GM12878 (cell line): Measurements from ENCODE around the gene SMIM17. TPM values are rescaled to one million over a fixed set of nuclear protein-coding genes. Genes with fewer than 3 reads are reported as not detected.

Source experiments
- ATAC-seq: fragments of 200-7000 bp; cut with Tn5 transposase; 3 replicates; pipeline ENCODE4 v1.9.1; 2020; ENCODE audit warnings: mild to moderate bottlenecking, moderate library complexity
- BruUV-seq: library from RNA; stranded (reverse); fragments of 400-500 nt; replicated peaks from 2 replicates; lab custom pipeline; 2021; lab: Mats Ljungman, UMichigan
- CTCF ChIA-PET: fragments of 300-600 bp; sonication (Branson Sonifier 250); formaldehyde crosslinking; extraction: SDS; loops from one replicate; lab custom pipeline; 2021; ENCODE audit warnings: inconsistent platforms; lab: Yijun Ruan, JAX
- POLR2A ChIA-PET: fragments of 350-600 bp; formaldehyde crosslinking; extraction: SDS; loops from one replicate; lab custom pipeline; 2021; ENCODE audit warnings: inconsistent platforms; lab: Charles Lee
- RAD21 ChIA-PET: fragments of 300-600 bp; sonication (Branson Sonifier 250); formaldehyde crosslinking; loops from one replicate; lab custom pipeline; 2023; ENCODE audit warnings: antibody characterized with exemption; ENCODE audit not compliant: unreplicated experiment; lab: Charles Lee
- SMC1A ChIA-PET: fragments of 300-600 bp; sonication (Branson Sonifier 250); formaldehyde crosslinking; loops from one replicate; lab custom pipeline; 2023; ENCODE audit not compliant: unreplicated experiment, uncharacterized antibody; lab: Charles Lee
- DNase-seq: peaks from one replicate; pipeline ENCODE4 v3.0.0-alpha.2; 2011; ENCODE audit warnings: low read depth, low spot score
- FAIRE-seq: peaks from 3 replicates; lab custom pipeline; 2011; peaks lifted over from hg19 to GRCh38; lab: Jason Lieb, UNC
- H2AFZ ChIP-seq: 2 replicates; pipeline ENCODE4 v1.6.0; 2011; ENCODE audit warnings: low read depth, low read length, control low read depth; ENCODE audit not compliant: control insufficient read depth
- H3K27ac ChIP-seq: 2 replicates; pipeline ENCODE4 v1.5.1; 2011; ENCODE audit warnings: control low read depth; ENCODE audit not compliant: control insufficient read depth, insufficient read depth
- H3K27me3 ChIP-seq, 2 experiments: replicated peaks in 1 of 2; 2 replicates each; pipeline versions ENCODE4 v1.6.0 to v1.6.1; 2011; ENCODE audit warnings: low read length in 1 of 2; ENCODE audit not compliant: control insufficient read depth in 2 of 2, insufficient read depth in 2 of 2
- H3K36me3 ChIP-seq, 2 experiments: 2 replicates each; pipeline ENCODE4 v1.5.1; 2011; ENCODE audit warnings: low read length in 1 of 2; ENCODE audit not compliant: control insufficient read depth in 2 of 2, insufficient read depth in 2 of 2
- H3K4me1 ChIP-seq: 2 replicates; pipeline ENCODE4 v1.6.1; 2011; ENCODE audit warnings: mild to moderate bottlenecking, low read length, moderate library complexity, mixed read lengths; ENCODE audit not compliant: control insufficient read depth, insufficient read depth
- H3K4me2 ChIP-seq: 2 replicates; pipeline ENCODE4 v1.6.0; 2011; ENCODE audit warnings: control low read depth; ENCODE audit not compliant: control insufficient read depth, insufficient read depth
- H3K4me3 ChIP-seq: fragments of 200-600 bp; sonication (generic); 2 replicates; pipeline ENCODE4 v1.5.1; 2016
- H3K79me2 ChIP-seq: 2 replicates; pipeline ENCODE4 v1.6.0; 2011; ENCODE audit warnings: low read length; ENCODE audit not compliant: control insufficient read depth, insufficient read depth
- H3K9ac ChIP-seq: 2 replicates; pipeline ENCODE4 v1.8.0; 2011; ENCODE audit warnings: low read length, control low read depth, mixed read lengths; ENCODE audit not compliant: control insufficient read depth, insufficient read depth
- H3K9me3 ChIP-seq: replicated peaks from 3 replicates; pipeline ENCODE4 v1.5.1; 2011; ENCODE audit warnings: mild to moderate bottlenecking, low read length; ENCODE audit not compliant: control insufficient read depth, insufficient read depth
- H4K20me1 ChIP-seq: 2 replicates; pipeline ENCODE4 v1.6.0; 2011; ENCODE audit not compliant: control insufficient read depth, insufficient read depth
- ASH2L ChIP-seq: fragments of 300-600, 200-600 bp; sonication (generic); IDR thresholded peaks from 2 replicates; pipeline ENCODE4 v1.6.1; 2017; ENCODE audit warnings: low read depth, mild to moderate bottlenecking, borderline replicate concordance
- BCL11A ChIP-seq: IDR thresholded peaks from 2 replicates; pipeline ENCODE4 v1.6.1; 2011; ENCODE audit warnings: low read depth, low read length
- BCLAF1 ChIP-seq: fragments of 450-650 bp; IDR thresholded peaks from 2 replicates; pipeline ENCODE4 v1.6.1; 2017; ENCODE audit warnings: antibody characterized with exemption, mild to moderate bottlenecking, moderate library complexity
- CEBPZ ChIP-seq: fragments of 150-350 bp; IDR thresholded peaks from 2 replicates; pipeline ENCODE4 v1.6.1; 2016; ENCODE audit warnings: low read depth, low read length
- ETV6 ChIP-seq, 2 experiments: fragments of 450-650 bp in 1 of 2; IDR thresholded peaks in 1 of 2; conservative IDR thresholded peaks in 1 of 2; 2 replicates each; pipeline ENCODE4 v1.6.1; 2014; ENCODE audit warnings: antibody characterized with exemption in 1 of 2, borderline replicate concordance in 1 of 2, low read depth in 1 of 2, mild to moderate bottlenecking in 1 of 2, moderate library complexity in 1 of 2
- HCFC1 ChIP-seq: fragments of 150-350 bp; IDR thresholded peaks from 2 replicates; pipeline ENCODE4 v1.6.1; 2014; ENCODE audit warnings: low read length
- NFYA ChIP-seq: IDR thresholded peaks from 2 replicates; pipeline ENCODE4 v1.6.1; 2011; ENCODE audit warnings: low read depth, mild to moderate bottlenecking, low read length, improper control_type of control experiment, borderline replicate concordance
- POU2F2 ChIP-seq: IDR thresholded peaks from 3 replicates; pipeline ENCODE4 v1.6.1; 2011; ENCODE audit warnings: low read depth, mild to moderate bottlenecking, low read length, borderline replicate concordance
- SMAD1 ChIP-seq: fragments of 450-650 bp; IDR thresholded peaks from 2 replicates; pipeline ENCODE4 v1.6.1; 2018; ENCODE audit warnings: mild to moderate bottlenecking, low read depth; ENCODE audit not compliant: partially characterized antibody
- SMAD5 ChIP-seq: IDR thresholded peaks from 2 replicates; pipeline ENCODE4 v1.6.1; 2016; ENCODE audit warnings: antibody characterized with exemption, low read depth
- TBL1XR1 ChIP-seq: IDR thresholded peaks from 2 replicates; pipeline ENCODE4 v1.6.1; 2012; ENCODE audit warnings: low read depth, low read length, improper control_type of control experiment
- TCF12 ChIP-seq: IDR thresholded peaks from 2 replicates; pipeline ENCODE4 v1.6.1; 2011; ENCODE audit warnings: low read depth, mild to moderate bottlenecking, low read length
- TCF7 ChIP-seq: IDR thresholded peaks from 2 replicates; pipeline ENCODE4 v1.6.1; 2014; ENCODE audit warnings: antibody characterized with exemption, borderline replicate concordance
- WRNIP1 ChIP-seq: IDR thresholded peaks from 2 replicates; pipeline ENCODE4 v1.6.1; 2011; ENCODE audit warnings: low read depth, low read length, improper control_type of control experiment, borderline replicate concordance
- WGBS: methylation state at CpG from one replicate; pipeline ENCODE4 v1.1.6; 2016; ENCODE audit warnings: low lambda C conversion rate; ENCODE audit not compliant: insufficient replicate concordance, insufficient coverage; ENCODE audit errors: missing lambda C conversion rate; 5-methylcytosine and 5-hydroxymethylcytosine counted together
- in situ Hi-C: fragments of 300-500 bp; cut with MboI; formaldehyde crosslinking; loops from 9 replicates; pipeline ENCODE4 v1.14.3; 2018; ENCODE audit warnings: mixed read lengths
- intact Hi-C: fragments of 100-400 bp; cut with micrococcal nuclease; formaldehyde crosslinking; loops from one replicate; pipeline ENCODE4 v1.14.2; 2022; ENCODE audit not compliant: unreplicated experiment
- polyA plus RNA-seq, 11 experiments: library from polyadenylated mRNA; depleted of rRNA in 4 of 11; unstranded in 6 of 11; stranded (reverse) in 5 of 11; fragments of >200 nt; fragmentation: Nextera tagmentation in 4 of 11; fragmentation: Illumina TruSeq in 1 of 11; extraction: Ambion mirVana in 4 of 11; extraction: Trizol in 1 of 11; gene quantifications; 1 replicate in 1 of 11; 2 replicates in 10 of 11; pipeline versions ENCODE4 v1.2.1 to v1.2.3, GENCODE V29; 2011 to 2016; ENCODE audit warnings: inconsistent platforms in 2 of 11, missing spikeins in 2 of 11, low read depth in 1 of 11
- total RNA-seq, 4 experiments: library from RNA; depleted of rRNA in 3 of 4; stranded (reverse); fragments of >200 nt in 3 of 4; fragmentation: Illumina TruSeq in 1 of 4; extraction: Trizol in 1 of 4; gene quantifications; 2 replicates each; pipeline versions ENCODE4 v1.2.1 to v1.2.3, GENCODE V29; 2013 to 2021

Gene SMIM17
- total and polyA plus RNA-seq, 10 of the 15 experiments (the other 5 are each of a cell fraction or from before 2014, with no cell fraction given): 0.07 to 0.23 (median 0.17) TPM; not detected in 6

GRCh38 chr19:56623006-56623405, 20.0 kb upstream of the SMIM17 start (continued):
- no peak for TF ChIP-seq CEBPZ
- TF ChIP-seq TCF12: no peak
- TF ChIP-seq ASH2L: no peak
- no peak for TF ChIP-seq POU2F2
- no peak for TF ChIP-seq BCL11A
- no peak for TF ChIP-seq TCF7
- TF ChIP-seq HCFC1: no peak
- TF ChIP-seq, all 136 proteins: peak for 0

- DNase-seq (no peak), ATAC-seq (no peak), FAIRE-seq (no peak)
- H3K4me1 ChIP-seq: no peaks in the 10 kb centered on the region
- H3K79me2 ChIP-seq: no peaks in the 10 kb centered on the region
- ChIA-PET RAD21 (no interaction called here), SMC1A (no interaction called here), CTCF (no interaction called here), POLR2A (no interaction called here)
- H3K27me3 ChIP-seq: no peaks in the 10 kb centered on the region
- no peak overlapping the region for H3K27ac ChIP-seq
- no peak overlapping the region for H3K4me2 ChIP-seq
- no peak overlapping the region for H3K9ac ChIP-seq
- in situ Hi-C loops (no loop called here), intact Hi-C loops (no loop called here)
- H3K36me3 ChIP-seq: no peaks in the 10 kb centered on the region; a peak in 1 of 4 replicates
- no peaks in the 10 kb centered on the region for H4K20me1 ChIP-seq
- H3K4me3 ChIP-seq: no peak overlapping the region
- BruUV-seq: no TSS peak
- H3K9me3 ChIP-seq: peaks cover 5% of the 10 kb centered on the region; the same call in 1 of the 3 replicates
- no peak overlapping the region for H2AFZ ChIP-seq
- WGBS: 84% methylated on average over 9 of the region's 9 CpGs
- TF ChIP-seq BCL11A (no peak), SMAD1 (no peak), SMAD5 (no peak), TCF12 (no peak), NFYA (no peak), WRNIP1 (no peak), BCLAF1 (no peak), CEBPZ (no peak), ETV6 (conservative IDR thresholded peaks at IDR 0.05 in 1 of 2, IDR thresholded peaks at IDR 0.05 in 1 of 2; ENCODE audit: borderline replicate concordance in 1 of 2, low read depth in 1 of 2) (no peak), TBL1XR1 (no peak)
Measured at GRCh38 chr19:56625708-56626107, 17.3 kb upstream of the SMIM17 start.
